ENCODE results near the gene SUN5.

SUN5 gene

GRCh38 chr20:33026779-33027759 lies 22.8 kb upstream of the SUN5 start:
- DNase-seq (ENCODE audit: low read depth), result no peak

- DNase-seq (ENCODE audit: low read depth), result no peak
These were observed 22.0 kb upstream of the SUN5 start for GRCh38 chr20:33026072-33026778.

- DNase-seq (ENCODE audit: low read depth), result no peak
These were observed 21.2 kb upstream of the SUN5 start for GRCh38 chr20:33025318-33025876.

- no peak for DNase-seq (ENCODE audit: low read depth)
These were observed 20.5 kb upstream of the SUN5 start for GRCh38 chr20:33024609-33025317.

GRCh38 chr20:33024243-33024560 lies 20.0 kb upstream of the SUN5 start:
- DNase-seq (ENCODE audit: low read depth), result no peak

GRCh38 chr20:33023439-33024242 lies 19.4 kb upstream of the SUN5 start:
- DNase-seq (ENCODE audit: low read depth), result no peak

- no peak for DNase-seq (ENCODE audit: low read depth)
These were observed 18.6 kb upstream of the SUN5 start for GRCh38 chr20:33022694-33023438.

- no peak for DNase-seq (ENCODE audit: low read depth)
These were observed 18.1 kb upstream of the SUN5 start for GRCh38 chr20:33022289-33022688.

- DNase-seq (ENCODE audit: low read depth), result no peak
These were observed 17.6 kb upstream of the SUN5 start for GRCh38 chr20:33021879-33022278.

GRCh38 chr20:33020278-33021161 lies 16.3 kb upstream of the SUN5 start:
- DNase-seq (ENCODE audit: low read depth), result no peak

GRCh38 chr20:33019465-33020277 lies 15.4 kb upstream of the SUN5 start:
- DNase-seq (ENCODE audit: low read depth), result no peak

GRCh38 chr20:33018169-33018931 lies 14.1 kb upstream of the SUN5 start:
- DNase-seq (ENCODE audit: low read depth), result no peak

- DNase-seq (ENCODE audit: low read depth), result no peak
These were observed 13.3 kb upstream of the SUN5 start for GRCh38 chr20:33017542-33017941.

- DNase-seq (ENCODE audit: low read depth), result no peak
These were observed 12.4 kb upstream of the SUN5 start for GRCh38 chr20:33016581-33017109.

GRCh38 chr20:33015700-33016580 lies 11.7 kb upstream of the SUN5 start:
- DNase-seq (ENCODE audit: low read depth), result no peak

- no peak for DNase-seq (ENCODE audit: low read depth)
These were observed 10.9 kb upstream of the SUN5 start for GRCh38 chr20:33015114-33015484.
